NOMO-1 treated with DMSO at 0.1 percent for 48 hours (cell line): ENCODE data around the gene KLHL30.

ENCODE experiments used
- DNase-seq: peaks from one replicate; lab custom pipeline; 2025; ENCODE audit not compliant: unreplicated experiment; lab: John Stamatoyannopoulos, UW

KLHL30 gene

DNA sequence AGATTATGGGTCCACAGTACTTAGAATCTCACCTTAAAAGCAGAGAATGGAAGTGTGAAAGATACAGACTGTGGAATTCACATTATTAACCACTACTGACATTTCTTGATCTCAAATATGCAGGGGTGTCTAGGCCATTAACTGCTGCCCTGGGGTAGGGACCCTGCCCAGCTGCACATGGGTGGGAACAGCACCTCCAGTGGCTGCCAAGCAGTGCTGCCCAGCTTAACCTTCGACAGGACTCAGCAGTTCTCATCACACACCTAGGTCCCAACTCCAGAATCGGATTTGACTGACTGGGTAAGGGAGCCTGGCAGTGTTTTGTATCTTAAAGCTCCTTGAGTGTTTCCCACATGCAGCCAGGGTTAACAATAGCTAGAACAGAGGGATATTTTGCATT, 35.2 kb downstream of the KLHL30 start:
- no peak for DNase-seq

DNA sequence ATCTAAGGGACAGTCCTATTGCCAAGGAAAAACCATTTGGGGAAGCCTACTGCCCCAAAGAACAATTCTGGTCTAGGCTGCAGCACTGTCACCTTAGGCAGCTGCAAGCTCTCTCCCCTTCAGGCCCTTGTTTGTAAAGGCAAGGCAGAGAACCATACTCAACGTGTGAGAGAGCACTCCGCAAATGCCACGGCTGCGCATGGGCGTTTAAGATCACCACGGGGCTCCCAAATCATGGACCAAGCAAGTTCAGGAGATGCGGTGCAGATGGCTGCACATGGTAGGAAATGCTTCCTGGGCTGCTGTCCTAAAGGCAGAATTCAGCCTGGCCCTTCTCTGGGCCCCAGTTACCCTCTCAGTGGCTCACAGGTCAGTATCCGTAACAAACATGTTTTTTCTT, 35.8 kb downstream of the KLHL30 start:
- no peak for DNase-seq

DNA sequence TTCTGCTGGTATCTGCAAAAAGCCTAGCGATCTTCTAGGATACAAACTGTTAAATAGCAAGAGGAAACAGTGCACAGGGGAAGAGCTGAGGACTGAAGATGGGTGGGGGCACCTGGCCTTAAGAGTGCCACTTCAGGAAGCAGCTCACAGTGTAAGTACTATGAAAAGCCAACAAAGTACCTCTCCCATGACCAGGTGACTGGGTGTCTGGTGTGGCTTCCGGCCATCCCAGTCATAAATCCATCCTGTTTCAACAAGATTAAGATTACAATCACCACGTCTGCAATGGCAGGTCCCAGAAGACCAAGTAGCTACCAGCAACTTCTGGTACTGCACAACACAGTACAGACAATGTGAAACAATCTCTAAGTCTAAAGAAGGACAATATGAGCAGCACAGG, 36.2 kb downstream of the KLHL30 start:
- no peak for DNase-seq

DNA sequence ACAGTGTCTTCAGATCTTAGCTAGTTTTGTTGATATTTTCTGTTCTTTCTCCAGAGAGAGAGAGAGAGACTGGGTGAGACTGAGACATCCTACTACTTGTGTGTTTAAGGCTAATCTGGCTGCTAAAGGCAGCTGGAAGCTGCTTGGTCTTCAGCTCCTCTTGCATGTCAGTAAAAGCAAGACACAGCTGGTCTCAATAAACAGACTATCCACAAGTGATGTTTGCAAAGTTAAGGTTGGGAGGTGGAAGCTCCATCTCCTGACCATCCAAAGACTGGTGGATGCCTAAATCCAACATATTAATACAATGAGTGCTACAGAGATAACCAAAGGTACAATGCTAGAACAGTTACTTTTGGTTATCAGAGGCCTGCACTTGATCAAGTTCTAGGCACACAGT, 38.1 kb downstream of the KLHL30 start:
- no peak for DNase-seq

DNA sequence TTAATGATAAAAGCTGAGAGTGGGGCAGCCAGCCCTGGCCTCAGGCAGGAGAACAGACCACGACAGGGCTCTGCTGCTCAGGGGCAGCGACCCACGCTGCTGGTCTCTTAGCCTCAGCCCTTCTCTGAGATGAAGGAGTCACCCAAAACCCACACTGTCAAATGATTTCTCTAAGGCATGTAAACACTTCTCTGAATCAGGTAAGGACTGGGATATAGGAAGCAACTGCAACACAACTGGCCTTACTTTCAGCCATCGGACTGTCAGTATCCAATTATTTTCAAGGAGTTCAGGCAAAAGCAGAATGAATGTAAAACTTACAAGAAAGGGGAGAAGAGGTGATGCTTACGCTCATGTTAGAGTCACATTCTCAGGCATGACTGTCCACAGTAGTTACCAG, 42.1 kb downstream of the KLHL30 start:
- DNase-seq, result no peak

DNA sequence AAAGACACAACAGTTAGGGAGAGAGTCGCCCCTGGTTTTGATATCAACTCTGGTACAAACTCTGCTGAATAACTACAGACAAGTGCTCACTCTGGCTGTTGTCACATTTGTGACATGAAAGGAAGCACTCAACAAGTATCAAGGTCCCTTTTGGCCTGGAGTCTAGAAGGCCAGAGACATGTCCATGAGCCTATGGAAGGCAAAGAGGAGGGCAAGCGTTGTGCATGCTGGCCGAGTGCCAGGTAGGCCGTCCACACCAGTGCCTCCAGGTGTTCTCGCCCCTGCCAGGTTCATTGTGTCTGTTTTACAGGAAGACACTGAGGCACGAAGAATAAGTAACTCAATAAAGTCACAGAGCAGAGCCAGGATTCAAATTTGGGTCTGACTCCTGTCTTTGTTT, 43.9 kb downstream of the KLHL30 start:
- DNase-seq, result no peak

DNA sequence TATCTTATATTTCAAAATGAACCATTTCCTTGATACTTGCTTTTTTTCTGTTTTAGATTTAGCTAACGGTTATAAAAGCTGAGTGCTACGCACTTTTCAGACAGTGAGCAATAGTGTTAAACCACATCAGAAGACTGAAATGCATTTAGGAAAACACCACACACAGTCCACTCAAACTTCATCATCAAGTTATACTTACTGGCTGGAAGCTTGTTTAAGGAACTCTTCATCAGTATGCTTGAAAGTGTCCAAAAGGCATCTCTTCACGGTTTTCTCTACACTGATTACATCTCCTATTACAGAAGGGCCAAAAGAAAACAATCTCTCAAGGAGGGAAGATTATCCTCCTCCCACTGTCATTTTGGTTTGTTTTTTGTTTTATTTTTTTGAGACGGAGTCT, 45.4 kb downstream of the KLHL30 start:
- DNase-seq, result no peak

DNA sequence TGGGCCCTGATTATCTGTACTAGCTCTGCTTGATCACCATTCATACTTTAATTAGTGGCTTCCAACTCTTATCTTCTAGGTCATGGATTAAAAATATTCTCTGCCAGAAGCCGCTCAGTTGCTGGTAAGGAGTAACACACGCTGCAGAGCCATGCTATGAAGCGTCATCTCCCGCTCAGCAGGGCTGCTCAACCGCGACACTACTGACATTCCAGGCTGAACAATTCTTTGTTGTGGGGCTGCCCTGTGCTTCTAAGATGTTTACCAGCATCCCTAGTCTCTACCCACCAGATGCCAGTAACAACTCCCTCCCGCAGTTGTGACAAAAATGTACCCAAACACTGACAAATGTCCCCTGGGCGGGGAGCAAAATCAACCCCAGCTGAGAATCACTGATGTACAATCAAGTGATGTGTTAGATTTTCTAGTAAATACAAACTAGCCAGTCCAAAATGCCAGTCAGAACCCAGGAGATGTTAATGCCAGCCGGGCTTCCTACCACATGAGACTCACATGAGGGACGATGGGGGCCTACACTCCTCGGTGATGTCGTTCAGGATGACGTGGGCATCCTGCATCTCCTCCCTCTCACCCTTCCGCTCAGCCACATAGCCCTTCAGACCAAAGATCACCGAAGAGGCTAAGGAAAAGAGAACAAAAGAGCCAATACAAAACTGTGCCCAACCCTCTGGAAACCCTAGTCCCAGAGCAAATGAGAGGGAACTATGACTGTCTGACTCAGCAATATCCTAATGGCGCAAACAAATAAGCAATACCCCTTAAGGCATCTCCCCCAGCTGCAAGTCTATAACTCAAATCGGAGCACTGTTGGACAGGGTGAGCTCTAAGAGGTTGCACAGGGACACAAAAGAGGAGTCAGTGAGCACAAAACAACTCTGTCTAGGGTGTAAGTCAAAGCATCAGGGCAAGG, 49.4 kb downstream of the KLHL30 start:
- DNase-seq, result no peak

DNA sequence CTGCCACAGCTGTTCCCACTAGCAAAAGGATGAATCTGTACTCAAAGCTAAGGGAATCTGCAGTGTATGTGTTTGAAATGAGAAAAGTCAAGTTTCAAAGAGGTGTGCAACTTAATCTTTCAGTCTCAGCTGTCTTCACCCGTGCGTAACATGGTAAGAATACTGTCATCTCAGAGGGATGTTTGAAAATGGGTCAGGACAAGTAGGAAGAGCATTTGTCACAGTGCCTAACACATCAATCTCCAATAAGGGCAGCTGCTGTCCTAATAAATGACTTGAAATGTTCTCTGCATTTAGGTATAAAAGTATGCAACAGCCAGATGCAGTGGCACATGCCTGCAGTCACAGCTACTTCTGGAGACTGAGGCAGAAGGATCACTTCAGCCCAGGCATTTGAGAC, 52.0 kb downstream of the KLHL30 start:
- DNase-seq, result no peak
